ENCODE results near the gene EP400.
"Not testable (repeated sequence)": the region's sequence is repeated elsewhere in the genome, so short reads cannot be mapped to it uniquely, and the experiment has no call there.

EP400 gene

GRCh38 chr12:131946757-131947156 lies 3.0 kb upstream of the EP400 start:
- FAIRE-seq (no peak), DNase-seq (ENCODE audit: extremely low spot score, insufficient read length, low read depth) (no peak)

DNA sequence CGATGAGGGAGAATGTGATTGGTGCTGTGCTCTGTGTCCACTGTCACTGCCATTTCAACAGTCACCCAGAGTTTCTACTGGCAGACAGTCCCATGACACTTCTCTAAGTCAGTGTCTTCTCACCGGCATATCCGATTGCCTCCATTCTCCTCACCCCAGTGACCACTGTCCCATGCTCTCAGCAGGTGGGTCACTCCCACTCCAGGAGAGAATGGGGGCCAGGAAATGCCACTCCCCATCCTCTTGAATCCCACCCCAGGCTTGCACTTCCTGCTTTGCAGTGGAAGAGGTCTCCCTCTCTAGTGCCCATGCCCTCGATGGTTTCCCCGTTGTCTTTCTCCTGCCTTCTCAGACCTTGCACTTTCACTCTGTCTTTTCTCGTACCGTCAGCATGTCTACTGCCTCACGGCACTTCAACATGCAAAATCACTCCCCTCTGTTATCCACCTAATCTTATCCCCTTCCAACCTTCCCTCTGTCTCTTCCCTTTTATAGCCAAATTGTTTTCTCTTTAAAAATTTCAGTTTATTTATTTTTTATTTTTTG lies 2.2 kb upstream of the EP400 start:
- no peak for FAIRE-seq
- DNase-seq (ENCODE audit: extremely low spot score, insufficient read length, low read depth), result no peak

GRCh38 chr12:131948166-131948712 lies 1.5 kb upstream of the EP400 start:
- FAIRE-seq (no peak), DNase-seq (ENCODE audit: extremely low spot score, insufficient read length, low read depth) (no peak)

- not testable (repeated sequence) for DNase-seq (ENCODE audit: extremely low spot score, insufficient read length, low read depth)
- peak; percentile 49 for FAIRE-seq
Observed at GRCh38 chr12:131948713-131949430, 870 bp upstream of the EP400 start.

- FAIRE-seq, result no peak
- DNase-seq (ENCODE audit: extremely low spot score, insufficient read length, low read depth), result no peak
Observed at GRCh38 chr12:131950182-131950913, 606 bp downstream of the EP400 start.

GRCh38 chr12:131953810-131954209 lies 4.1 kb downstream of the EP400 start:
- not testable (repeated sequence) for DNase-seq (ENCODE audit: extremely low spot score, insufficient read length, low read depth); FAIRE-seq

DNA sequence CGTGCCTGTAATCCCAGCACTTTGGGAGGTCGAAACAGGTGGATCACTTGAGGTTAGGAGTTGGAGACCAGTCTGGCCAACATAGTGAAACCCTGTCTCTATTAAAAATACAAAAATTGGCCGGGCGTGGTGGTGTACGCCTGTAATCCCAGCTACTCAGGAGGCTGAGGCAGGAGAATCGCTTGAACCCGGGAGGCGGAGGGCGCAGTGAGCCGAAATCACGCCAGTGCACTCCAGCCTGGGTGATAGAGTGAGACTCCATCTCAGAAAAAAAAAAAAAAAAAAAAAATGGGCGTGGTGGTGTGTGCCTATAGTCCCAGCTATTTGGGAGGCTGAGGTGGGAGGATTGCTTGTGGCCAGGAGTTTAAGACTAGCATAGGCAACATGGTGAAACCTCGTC lies 4.7 kb downstream of the EP400 start:
- DNase-seq (ENCODE audit: extremely low spot score, insufficient read length, low read depth); FAIRE-seq: not testable (repeated sequence)

DNA sequence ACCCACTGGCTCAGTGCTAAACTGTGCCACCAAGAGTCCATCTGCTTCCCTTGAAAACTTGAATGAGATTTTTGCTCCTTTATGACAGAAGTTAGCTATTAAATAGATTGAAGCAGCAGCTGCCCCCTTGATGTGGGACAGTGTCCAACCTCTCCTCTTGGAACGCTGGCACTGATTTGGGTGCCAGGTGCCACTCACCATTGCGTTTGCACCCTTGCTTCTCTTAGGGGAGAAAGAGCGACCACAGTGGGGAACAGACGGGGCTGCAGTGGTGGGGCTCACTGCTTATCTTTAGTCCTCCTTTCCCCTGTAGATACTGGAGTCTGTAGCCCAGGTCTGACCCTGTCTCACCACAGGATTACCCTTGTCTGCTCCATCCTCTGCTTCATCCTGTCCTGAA lies 9.4 kb downstream of the EP400 start:
- FAIRE-seq, result no peak
- no peak for DNase-seq (ENCODE audit: extremely low spot score, insufficient read length, low read depth)

GRCh38 chr12:131959641-131960589 lies 10.2 kb downstream of the EP400 start:
- FAIRE-seq (no peak), DNase-seq (ENCODE audit: extremely low spot score, insufficient read length, low read depth) (no peak)

GRCh38 chr12:131960590-131961325 lies 11.0 kb downstream of the EP400 start:
- DNase-seq (ENCODE audit: extremely low spot score, insufficient read length, low read depth); FAIRE-seq: not testable (repeated sequence)

GRCh38 chr12:131961328-131961727 lies 11.6 kb downstream of the EP400 start:
- DNase-seq (ENCODE audit: extremely low spot score, insufficient read length, low read depth); FAIRE-seq: not testable (repeated sequence)

- FAIRE-seq (no peak), DNase-seq (ENCODE audit: extremely low spot score, insufficient read length, low read depth) (no peak)
Observed at GRCh38 chr12:131962069-131962468, 12.3 kb downstream of the EP400 start.

DNA sequence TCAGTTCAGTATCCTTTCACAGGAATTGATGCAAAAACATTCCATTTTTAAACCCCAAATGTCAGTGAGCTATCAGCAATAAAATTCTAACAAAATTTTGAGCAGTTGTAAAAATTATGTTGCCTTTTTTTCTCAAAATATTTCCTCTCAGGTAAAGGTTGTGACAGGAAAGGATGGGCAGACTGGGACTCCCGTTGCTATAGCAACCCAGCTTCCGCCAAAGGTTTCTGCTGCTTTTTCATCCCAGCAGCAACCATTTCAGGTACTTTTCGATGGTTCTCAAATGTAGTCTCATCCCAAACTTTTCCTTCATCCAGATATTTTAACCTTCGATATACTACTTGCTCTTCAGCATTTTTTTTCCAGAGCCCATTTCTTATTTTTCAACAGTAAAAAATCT lies 13.6 kb downstream of the EP400 start:
- FAIRE-seq (no peak), DNase-seq (ENCODE audit: extremely low spot score, insufficient read length, low read depth) (no peak)

DNA sequence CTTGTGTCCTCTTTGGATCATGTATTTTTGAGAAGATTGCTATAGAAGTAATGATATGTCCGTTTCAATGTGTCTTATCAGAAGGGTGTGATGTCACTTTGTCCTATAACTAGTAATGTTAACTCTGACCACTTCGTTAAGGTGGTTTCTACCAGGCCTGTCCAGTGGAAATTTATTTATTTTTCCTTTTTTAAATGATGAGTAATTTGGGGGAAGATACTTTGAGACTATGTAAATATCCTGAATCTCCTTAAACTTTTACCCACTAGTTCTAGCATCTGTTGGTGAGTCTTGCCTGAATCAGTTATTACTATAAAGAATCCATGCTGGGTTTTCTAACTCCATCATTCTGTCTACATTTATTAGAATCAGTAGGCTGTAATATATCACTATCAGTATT lies 15.3 kb downstream of the EP400 start:
- FAIRE-seq, result no peak

GRCh38 chr12:131971226-131971625 lies 21.5 kb downstream of the EP400 start:
- no peak for FAIRE-seq
- no peak for DNase-seq (ENCODE audit: extremely low spot score, insufficient read length, low read depth)

More for the DNA sequence above, 15.3 kb downstream of the EP400 start:
- DNase-seq (ENCODE audit: extremely low spot score, insufficient read length, low read depth), result no peak

DNA sequence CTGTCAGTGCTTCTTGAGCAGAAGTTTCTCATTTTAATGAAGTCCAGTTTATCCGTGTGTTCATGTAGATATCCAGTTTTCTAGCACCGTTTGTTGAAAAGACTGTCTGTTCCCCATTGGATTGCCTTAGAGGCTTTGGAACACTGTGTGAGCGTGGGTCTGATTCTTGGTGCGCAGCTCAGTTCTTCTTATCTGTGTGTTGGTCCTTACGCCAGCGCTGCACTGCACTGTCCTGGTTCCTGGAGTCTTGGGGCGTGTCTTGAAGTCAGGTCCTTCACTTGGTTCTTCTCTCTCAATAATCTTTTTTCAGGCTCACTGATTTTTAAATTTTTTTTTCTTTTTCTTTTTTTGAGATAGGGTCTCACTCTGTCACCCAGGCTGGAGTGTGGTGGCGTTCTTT lies 25.5 kb downstream of the EP400 start:
- FAIRE-seq (no peak), DNase-seq (ENCODE audit: extremely low spot score, insufficient read length, low read depth) (no peak)

GRCh38 chr12:131979606-131980005 lies 29.9 kb downstream of the EP400 start:
- FAIRE-seq (no peak), DNase-seq (ENCODE audit: extremely low spot score, insufficient read length, low read depth) (no peak)

DNA sequence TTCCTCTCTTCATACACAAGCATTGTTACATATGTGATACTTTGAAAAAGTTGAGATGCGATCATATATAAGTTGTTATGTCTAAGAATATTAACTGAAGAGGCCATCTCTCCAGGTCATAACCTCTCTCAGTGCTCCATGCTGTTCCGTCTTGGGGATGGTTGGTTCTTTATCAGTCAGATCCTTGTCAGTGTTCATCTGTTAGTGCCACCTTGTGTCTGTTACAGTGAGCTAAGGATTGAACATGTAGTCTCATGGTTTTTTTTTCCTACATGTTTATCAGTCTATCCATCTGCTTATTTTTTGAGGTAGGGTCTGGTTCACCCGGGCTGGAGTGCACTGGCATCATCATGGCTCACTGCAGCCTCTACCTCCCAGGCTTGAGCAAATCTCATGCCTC lies 30.5 kb downstream of the EP400 start:
- no peak for DNase-seq (ENCODE audit: extremely low spot score, insufficient read length, low read depth)
- no peak for FAIRE-seq

DNA sequence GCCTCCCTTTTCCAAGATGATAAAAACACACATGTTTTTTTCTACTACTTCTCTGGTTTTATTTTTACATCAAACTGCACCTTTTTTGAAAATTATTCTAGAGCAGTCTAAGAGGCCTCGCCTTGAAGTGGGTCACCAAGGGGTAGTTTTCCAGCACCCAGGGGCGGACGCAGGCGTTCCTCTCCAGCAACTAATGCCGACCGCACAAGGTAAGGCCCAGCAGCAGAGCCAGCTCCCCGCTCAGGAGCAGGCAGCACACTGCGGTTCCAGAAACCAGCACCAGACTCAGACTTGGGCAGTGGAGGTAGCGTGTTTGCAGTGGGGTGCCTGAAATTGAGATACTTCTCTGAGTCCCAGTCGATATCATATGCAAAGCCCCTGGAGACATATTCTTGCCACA lies 31.6 kb downstream of the EP400 start:
- no peak for DNase-seq (ENCODE audit: extremely low spot score, insufficient read length, low read depth)
- no peak for FAIRE-seq
